HEK293 (cell line): ENCODE results near the gene MX1.

Experiments
- TRIM28 ChIP-seq: IDR thresholded peaks from 2 replicates; pipeline ENCODE4 v1.6.1; 2011; ENCODE audit warnings: low read length, control low read depth, borderline replicate concordance
- ZNF558 ChIP-seq: fragments of 450-650 bp; formaldehyde crosslinking; IDR thresholded peaks from 2 replicates; pipeline ENCODE4 v1.5.1; 2016; ENCODE audit warnings: missing biosample characterization, missing genetic modification characterization
- ZNF596 ChIP-seq: fragments of 450-650 bp; IDR thresholded peaks from 2 replicates; pipeline ENCODE4 v1.5.0; 2018; ENCODE audit warnings: missing biosample characterization, mild to moderate bottlenecking, missing genetic modification characterization, moderate library complexity
- TF ChIP-seq, protein P1 (sequence below): fragments of 450-650 bp; formaldehyde crosslinking; IDR thresholded peaks from 2 replicates; pipeline ENCODE4 v1.5.1; 2016; ENCODE audit warnings: missing biosample characterization, missing genetic modification characterization, low read depth
- TF ChIP-seq, protein P2 (sequence below): fragments of 450-650 bp; formaldehyde crosslinking; IDR thresholded peaks from 2 replicates; pipeline ENCODE4 v1.5.1; 2016; ENCODE audit warnings: missing biosample characterization, missing genetic modification characterization
- TF ChIP-seq, protein P3 (sequence below): fragments of 450-650 bp; formaldehyde crosslinking; optimal IDR thresholded peaks from 2 replicates; pipeline ENCODE3; 2016; ENCODE audit warnings: missing biosample characterization, mild to moderate bottlenecking, missing genetic modification characterization

DNA sequence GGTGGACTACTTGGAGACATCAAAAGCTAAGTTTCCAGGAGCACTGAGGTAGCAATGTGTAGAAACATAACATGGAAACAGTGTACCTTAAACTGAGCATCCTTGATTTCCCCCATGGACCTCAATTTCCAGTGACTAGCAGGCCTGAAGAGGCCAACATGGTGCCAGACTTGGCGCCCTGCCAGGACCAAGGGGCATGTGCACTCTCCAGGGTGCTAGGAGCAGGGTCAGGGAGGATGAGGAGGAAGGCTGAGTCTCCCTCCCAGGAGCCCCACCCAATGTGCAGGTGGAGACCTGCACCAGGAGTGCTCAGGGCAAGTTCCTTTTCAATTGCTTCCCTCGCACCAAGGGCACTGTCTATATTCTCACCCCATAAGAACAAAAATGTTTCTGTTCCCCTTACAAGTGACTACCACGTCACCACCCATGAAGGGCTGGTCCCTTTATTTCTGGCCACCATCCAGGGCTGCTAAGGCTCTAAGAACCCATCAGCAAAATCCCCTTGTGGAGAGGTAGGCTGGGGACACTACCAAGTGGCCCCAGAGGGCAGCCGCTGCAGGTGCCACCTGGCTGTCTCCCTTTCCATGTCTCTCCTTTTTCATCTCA lies 39.2 kb downstream of the MX1 start:
- TF ChIP-seq, protein P1, sequence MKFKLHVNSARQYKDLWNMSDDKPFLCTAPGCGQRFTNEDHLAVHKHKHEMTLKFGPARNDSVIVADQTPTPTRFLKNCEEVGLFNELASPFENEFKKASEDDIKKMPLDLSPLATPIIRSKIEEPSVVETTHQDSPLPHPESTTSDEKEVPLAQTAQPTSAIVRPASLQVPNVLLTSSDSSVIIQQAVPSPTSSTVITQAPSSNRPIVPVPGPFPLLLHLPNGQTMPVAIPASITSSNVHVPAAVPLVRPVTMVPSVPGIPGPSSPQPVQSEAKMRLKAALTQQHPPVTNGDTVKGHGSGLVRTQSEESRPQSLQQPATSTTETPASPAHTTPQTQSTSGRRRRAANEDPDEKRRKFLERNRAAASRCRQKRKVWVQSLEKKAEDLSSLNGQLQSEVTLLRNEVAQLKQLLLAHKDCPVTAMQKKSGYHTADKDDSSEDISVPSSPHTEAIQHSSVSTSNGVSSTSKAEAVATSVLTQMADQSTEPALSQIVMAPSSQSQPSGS (tag by site-specific recombination) = no peak
- TF ChIP-seq, protein P2, sequence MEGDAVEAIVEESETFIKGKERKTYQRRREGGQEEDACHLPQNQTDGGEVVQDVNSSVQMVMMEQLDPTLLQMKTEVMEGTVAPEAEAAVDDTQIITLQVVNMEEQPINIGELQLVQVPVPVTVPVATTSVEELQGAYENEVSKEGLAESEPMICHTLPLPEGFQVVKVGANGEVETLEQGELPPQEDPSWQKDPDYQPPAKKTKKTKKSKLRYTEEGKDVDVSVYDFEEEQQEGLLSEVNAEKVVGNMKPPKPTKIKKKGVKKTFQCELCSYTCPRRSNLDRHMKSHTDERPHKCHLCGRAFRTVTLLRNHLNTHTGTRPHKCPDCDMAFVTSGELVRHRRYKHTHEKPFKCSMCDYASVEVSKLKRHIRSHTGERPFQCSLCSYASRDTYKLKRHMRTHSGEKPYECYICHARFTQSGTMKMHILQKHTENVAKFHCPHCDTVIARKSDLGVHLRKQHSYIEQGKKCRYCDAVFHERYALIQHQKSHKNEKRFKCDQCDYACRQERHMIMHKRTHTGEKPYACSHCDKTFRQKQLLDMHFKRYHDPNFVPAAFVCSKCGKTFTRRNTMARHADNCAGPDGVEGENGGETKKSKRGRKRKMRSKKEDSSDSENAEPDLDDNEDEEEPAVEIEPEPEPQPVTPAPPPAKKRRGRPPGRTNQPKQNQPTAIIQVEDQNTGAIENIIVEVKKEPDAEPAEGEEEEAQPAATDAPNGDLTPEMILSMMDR (tag by site-specific recombination) = no peak
- no peak for TF ChIP-seq ZNF558 (tag by site-specific recombination)
- TF ChIP-seq ZNF596 (tag by site-specific recombination) = no peak
- no peak for TF ChIP-seq TRIM28
- TF ChIP-seq, protein P3, sequence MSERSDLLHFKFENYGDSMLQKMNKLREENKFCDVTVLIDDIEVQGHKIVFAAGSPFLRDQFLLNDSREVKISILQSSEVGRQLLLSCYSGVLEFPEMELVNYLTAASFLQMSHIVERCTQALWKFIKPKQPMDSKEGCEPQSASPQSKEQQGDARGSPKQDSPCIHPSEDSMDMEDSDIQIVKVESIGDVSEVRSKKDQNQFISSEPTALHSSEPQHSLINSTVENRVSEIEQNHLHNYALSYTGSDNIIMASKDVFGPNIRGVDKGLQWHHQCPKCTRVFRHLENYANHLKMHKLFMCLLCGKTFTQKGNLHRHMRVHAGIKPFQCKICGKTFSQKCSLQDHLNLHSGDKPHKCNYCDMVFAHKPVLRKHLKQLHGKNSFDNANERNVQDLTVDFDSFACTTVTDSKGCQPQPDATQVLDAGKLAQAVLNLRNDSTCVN (tag by site-specific recombination) = no peak
